Putamen (tissue), 1 donor: Measurements from ENCODE around the gene ENO1.
"Not testable (repeated sequence)": the region's sequence is repeated elsewhere in the genome, so short reads cannot be mapped to it uniquely, and the experiment has no call there.

Experiments used
- DNase-seq: peaks from one replicate; pipeline ENCODE4 v3.0.0-alpha.2; 2016; ENCODE audit warnings: low spot score

Gene ENO1

GRCh38 chr1:8878448-8878697 is at the start of gene ENO1:
TSS of gene ENO1 (minus strand) at chr1:8878686. CDS start at chr1:8874908, 3,778 bp downstream.
- no peak for DNase-seq

DNA sequence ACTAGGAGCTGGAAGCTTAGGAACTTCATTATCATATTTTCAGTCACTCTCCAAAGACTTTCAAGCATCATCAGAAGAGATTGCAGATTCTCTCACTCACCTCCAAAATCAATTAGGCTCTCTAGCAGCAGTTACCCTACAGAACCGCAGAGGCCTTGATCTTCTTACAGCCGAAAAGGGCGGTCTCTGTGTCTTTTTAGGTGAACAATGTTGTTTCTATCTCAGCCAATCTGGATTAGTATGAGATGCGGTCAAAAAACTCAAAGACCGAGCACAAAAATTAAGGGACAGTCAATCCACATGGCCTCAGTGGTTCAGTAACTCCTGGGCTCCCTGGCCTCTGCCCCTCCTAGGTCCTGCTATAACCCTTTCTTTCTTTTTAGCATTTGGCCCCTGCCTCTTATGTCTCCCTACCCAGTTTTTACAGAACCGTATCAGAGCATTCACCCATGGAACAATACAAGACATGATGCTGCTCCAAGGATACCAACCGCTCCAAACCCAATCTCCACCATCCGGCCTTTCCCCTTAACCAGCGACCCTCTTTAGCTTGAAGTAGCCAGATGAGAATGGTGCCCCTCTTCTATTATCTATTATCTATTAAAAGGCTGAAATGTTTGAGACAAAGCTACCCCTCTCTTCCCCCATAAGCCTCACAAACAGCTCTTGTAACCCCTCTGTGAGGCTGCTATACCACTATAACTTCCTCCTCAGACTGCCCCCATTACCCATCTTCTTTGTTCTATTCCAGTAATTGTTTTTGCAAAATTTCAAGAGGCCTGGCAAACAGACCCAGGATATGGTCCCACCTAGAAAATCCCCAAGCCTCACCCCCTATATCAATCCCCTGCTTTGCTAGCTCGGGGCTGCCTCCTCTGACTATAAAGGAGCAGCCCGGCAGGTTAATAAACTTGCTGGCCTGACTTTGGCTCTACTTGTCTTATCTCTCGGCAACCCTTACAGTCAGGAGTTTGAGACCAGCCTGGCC is 48.5 kb upstream of the ENO1 start:
- DNase-seq: no peak

DNA sequence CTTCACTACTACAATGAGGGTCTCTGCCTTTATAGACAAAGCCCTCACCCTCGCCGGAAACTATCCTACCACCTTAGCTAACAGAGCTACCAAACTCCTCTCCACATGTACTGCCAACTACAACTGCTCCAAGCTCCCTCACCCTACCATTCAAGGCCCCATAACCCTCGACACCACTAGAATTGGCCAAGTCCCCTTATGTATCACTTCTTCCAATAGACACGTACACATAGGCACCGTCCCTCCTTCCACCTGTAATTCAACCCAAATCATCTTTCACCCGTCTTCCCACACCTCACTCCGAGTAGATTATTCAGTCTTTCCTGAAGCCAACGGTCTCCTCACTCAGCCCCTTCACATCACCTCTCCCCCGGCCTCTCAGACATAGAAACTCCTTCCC is 47.5 kb upstream of the ENO1 start:
- no peak for DNase-seq

DNA sequence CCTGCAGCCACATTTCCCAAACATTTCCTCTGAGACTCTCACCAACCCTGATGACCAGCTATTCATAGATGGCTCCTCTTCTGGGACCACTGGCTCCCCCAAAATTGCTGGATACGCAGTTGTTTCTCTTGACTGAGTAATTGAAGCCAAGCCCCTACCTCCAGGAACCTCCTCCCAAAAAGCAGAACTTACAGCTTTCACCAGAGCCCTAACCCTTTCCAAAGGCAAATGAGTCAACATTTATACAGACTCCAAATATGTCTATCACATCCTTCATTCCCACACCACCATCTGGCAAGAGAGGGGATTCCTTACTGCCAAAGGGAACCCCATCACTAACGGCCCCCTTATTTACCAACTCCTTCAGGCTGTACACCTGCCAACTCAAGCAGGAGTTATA is 46.9 kb upstream of the ENO1 start:
- no peak for DNase-seq

DNA sequence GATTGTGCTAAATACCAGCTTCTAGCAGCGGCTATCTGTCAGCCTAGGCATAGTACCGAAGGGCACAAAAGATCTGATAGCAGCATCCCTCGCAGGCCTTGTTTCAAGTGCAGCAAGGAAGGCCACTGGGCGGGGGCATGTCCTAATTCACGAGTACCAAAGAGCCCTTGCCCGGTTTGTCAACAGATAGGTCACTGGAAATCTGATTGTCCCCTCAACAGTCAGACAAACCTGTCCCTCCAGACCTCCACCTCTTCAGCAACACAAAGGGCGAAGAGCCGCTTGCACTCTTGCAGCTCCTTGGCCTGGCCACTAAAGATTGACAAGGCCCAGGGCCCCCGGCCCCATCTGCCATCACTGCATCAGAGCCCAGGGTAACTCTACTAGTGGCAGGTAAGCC is 44.5 kb upstream of the ENO1 start:
- no peak for DNase-seq

- not testable (repeated sequence) for DNase-seq
These were observed 39.0 kb upstream of the ENO1 start for GRCh38 chr1:8917536-8917935.

- DNase-seq: no peak
These were observed 37.0 kb upstream of the ENO1 start for GRCh38 chr1:8915446-8915845.

- no peak for DNase-seq
These were observed 36.0 kb upstream of the ENO1 start for GRCh38 chr1:8914466-8914865.

DNA sequence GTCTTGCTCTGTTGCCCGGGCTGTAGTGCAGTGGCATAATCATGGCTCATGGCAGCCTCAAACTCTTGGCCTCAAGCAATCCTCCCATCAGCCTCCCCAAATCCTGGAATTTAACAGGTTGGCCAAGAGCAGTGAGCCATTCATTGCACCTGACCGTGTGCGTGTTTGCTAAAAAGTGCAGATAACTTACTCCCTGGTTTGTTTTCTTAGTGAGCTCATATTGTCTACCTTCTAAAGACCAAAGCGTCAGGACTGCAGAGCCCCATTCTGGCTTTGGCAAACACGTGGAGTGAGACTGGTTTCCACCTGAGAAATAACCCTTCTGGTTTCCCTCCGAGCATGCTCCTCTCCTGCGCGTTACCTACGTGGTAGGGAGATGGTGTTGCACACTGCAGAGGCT is 35.0 kb upstream of the ENO1 start:
- no peak for DNase-seq

GRCh38 chr1:8911416-8912309 is 33.2 kb upstream of the ENO1 start:
- DNase-seq: no peak

DNA sequence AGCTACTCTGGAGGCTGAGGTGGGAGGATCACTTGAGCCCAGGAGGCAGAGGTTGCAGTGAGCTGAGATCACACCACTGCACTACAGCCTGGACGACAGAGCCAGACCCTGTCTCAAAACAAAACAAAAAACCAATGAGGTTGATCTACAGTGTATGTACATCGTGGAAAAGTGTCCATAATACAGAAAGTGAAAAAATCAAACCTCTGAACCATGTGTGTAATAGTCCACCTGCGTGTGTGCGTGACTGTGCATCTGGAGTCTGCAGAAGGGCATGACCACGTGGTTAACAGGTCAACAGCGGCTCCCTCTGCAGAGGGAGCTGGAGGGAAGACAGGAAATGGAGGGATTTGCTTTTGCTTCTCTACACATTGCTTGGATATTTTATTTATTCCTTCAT is 32.4 kb upstream of the ENO1 start:
- DNase-seq: no peak

DNA sequence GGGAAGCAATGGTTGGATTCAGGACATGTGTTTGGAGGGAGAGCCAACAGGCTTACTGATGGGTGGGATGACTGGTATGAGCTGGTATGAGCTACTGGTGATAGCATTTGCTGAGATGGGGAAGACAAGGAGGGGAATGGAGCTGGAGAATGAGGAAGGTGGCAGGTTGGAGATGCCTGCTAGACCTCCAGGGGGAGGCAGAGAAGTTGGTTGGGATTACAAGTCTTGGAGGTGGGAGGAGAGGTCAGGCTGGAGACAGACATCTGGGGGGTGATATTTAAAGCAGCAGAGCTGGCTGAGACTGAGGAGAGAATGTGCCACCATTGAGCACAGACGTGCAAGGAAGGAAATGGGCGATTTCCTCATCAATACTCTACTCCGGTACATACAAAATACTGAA is 31.8 kb upstream of the ENO1 start:
- DNase-seq: no peak

DNA sequence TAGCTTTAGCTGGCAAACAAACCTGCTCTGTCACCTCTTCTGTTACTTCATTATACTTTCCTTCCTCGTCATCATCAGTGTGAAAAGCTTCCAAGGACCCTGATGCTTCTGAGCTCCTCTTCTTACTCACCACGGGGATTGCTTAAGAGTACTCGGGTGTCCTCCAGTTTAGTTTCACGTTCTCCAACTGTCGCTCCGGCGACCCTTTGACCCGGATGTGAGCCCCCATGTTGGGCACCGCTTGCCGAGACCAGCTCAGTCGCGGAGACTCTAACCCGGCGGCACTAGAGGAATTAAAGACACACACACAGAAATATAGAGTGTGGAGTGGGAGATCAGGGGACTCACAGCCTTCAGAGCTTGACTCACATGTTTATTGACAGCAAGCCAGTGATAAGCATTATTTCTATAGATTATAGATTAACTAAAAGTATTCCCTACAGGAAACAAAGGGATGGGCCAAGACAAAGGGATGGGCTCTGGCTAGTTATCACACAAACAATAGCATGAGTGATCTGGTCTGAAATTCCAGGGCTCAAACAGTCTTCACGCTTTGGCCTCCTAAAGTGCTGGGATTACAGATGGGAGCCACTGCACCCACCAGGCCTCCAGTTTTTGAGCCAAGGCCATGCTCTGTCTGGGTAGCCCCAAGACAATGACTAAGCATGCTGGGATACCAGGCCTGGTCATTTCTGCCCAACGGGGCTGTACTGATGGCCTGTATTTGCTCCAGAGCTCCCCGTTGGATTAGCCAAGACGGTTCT is 30.1 kb upstream of the ENO1 start:
- no peak for DNase-seq

DNA sequence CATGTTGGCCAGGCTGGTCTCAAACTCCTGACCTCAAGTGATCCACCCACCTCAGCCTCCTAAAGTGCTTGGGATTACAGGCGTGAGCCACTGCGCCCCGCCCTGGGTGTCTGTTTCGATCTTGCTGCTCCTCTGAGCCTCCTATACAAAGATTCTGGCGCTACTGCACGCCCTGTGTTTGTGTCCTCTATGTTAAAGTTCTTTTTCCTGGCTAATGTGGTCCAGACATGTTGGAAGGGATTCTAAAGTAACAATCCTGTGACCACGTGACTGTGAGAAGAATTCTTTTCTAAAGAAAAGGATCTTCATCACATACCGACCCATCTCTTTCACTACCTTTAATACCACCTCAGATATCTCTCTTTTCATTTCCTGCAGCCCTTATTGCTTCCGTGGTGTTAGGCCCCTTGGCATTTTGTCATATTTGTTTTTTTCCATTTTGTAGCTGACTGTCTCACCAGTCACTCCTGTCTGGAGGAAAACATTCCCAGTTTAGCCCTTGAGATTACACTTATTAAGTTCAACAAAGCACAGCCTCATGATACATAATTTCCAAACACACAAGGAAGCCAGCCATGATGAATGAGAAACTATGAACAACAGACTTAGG is 27.2 kb upstream of the ENO1 start:
- no peak for DNase-seq

GRCh38 chr1:8903908-8904650 is 25.6 kb upstream of the ENO1 start:
- DNase-seq: no peak

DNA sequence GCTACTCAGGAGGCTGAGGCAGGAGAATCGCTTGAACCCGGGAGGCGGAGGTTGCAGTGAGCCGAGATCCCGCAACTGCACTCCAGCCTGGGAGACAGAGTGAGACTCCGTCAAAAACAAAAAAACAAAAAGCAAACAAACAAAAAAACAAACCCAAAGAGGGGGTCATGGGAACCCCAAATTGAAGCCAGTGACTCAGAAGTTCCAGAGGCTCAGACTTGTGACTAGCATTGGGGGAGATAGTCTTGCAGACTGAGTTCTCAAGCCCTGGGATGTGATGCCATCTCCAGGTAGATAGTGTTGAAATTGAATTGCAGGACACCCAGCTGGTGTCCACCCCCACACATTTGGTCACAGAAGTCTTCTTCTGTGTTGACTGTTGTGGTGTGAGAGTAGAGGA is 24.9 kb upstream of the ENO1 start:
- DNase-seq: no peak

DNA sequence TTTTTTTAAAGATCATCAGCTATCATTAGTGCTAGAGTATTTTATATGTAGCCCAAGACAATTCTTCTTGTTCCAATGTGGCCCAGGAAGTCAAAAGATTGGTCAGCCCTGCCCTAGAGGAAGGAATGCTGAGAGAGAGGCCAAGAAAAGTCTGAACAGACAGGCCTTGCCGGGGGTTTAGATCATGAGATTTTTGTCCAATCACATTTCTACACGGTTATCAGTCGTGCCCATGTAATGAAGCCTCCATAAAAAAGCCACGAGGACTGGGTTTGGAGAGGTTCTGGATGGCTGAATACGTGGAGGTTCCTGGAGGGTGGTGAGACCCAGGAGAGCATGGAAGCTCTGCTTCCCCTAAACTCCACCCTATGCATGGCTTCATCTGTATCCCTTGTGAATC is 24.3 kb upstream of the ENO1 start:
- no peak for DNase-seq

DNA sequence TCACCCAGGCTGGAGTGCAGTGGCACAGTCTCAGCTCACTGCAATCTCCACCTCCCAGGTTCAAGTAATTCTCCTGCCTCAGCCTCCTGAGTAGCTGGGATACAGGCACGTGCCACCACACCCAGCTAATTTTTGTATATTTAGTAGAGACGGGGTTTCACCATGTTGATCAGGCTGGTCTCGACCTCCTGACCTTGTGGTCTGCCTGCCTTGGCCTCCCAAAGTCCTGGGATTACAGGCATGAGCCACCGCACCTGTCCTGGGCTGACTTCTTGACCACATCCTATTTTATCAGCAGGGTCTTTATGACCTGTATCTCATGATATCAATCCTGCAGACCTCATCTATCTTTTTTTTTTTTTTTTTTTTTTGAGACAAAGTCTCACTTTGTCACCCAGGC is 22.2 kb upstream of the ENO1 start:
- not testable (repeated sequence) for DNase-seq

DNA sequence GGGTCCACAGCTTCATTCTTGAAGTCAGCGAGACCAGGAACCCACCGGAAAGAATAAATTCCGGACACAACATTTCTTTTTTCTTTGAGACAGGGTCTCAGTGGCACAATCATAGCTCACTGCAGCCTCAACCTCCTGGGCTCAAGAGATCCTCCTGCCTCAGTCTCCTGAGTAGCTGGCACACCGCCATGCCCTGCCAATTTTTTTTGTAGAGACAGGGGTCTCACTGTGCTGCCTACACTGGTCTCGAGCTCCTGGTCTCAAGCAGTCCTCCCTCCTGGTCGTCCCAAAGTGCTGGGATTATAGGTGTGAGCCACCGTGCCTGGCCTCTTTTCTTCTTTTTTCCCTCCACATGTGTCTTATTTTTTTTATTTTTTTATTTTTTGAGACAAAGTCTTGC is 20.6 kb upstream of the ENO1 start:
- no peak for DNase-seq

- DNase-seq: not testable (repeated sequence)
These were observed 19.9 kb upstream of the ENO1 start for GRCh38 chr1:8898418-8898817.

DNA sequence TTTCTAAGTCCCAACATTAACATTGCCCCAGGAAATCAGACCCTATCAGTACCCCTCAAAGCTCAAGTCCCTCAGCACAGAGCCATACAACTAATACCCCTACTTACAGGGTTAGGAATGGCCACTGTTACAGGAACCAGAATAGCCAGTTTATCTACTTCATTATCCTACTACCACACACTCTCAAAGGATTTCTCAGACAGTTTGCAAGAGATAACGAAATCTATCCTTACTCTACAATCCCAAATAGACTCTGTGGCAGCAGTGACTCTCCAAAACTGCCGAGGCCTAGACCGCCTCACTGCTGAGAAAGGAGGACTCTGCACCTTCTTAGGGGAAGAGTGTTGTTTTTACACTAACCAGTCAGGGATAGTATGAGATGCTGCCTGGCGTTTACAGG is 19.0 kb upstream of the ENO1 start:
- not testable (repeated sequence) for DNase-seq
